Germinal center (tissue), 1 donor: ENCODE measurements around the gene ADAMTS5.

ENCODE experiments used
- DNase-seq: peaks from one replicate; pipeline ENCODE4 v3.0.0; 2012; ENCODE audit warnings: mixed read lengths, low spot score

Gene ADAMTS5

GRCh38 chr21:26948194-26948593, 18.7 kb downstream of the ADAMTS5 start:
- DNase-seq: no peak

DNA sequence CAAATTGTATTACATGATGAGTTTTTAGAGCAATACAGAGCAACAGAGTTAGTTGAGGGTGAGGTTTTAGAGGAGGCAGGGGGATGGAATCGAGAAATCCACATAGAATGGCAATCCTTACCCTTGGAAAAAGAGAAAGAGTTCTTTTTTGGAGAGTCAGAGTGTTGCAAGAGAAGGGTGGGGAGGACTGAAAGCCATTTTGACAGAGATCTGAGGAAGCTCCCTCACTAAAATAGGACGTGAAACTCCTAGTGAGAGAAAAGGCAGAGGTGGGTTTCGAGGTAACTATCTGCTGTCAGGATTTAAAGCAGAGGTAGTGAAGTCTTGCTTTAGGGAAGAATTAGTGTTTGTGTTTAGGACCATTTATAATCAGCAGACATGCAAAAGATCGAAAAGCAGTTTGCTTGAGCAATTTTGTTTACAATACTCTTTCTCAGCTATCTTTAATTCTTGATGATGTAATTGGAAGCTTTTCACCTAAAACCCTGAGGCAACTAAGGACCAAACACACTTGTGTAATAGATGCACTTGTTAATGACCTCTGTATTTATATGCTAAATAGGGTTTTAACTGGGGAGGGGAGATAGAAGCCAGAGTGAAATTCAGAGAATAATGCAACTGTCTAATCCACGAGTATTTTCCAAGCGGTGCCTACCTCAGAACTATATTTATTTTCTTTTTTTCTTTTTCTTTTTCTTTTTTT, 20.0 kb downstream of the ADAMTS5 start:
- no peak for DNase-seq

DNA sequence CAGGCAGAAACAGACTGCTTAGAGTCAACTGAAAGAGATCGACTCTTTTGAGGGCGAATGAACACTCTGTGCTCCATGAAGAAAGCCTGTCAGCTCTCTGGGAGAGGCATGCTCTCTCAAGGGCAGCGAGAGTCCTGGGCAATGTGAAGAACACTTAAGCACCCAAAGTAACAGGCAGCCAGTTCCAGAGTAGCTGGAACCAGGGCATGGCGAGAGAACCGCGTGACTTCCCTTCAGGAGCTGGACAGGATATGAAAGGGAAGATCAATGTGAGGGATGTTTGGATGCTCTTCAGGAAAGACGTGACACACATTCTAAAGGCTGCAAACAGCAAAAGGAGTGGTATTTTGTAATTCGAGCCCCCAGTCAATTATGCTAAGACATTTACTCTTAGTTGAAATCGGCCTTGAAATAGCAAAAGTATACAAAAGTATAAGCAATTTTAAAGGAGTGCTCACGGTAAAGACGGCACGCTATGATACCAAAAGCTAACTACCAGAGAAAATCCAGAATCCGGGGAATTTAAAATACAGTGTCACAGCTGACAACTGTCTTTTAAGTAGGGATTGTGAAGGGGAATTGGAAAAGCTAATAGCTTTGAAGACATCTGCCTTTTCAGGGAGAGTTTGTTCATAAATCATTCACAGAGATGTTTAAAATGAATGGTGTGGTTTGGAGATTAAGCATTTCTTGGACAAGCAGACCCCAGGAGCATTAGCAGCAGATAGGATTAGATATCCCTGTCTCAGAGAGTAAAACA, 20.8 kb downstream of the ADAMTS5 start:
- DNase-seq: no peak

- DNase-seq: no peak
Observed at GRCh38 chr21:26943921-26944320, 23.0 kb downstream of the ADAMTS5 start.

DNA sequence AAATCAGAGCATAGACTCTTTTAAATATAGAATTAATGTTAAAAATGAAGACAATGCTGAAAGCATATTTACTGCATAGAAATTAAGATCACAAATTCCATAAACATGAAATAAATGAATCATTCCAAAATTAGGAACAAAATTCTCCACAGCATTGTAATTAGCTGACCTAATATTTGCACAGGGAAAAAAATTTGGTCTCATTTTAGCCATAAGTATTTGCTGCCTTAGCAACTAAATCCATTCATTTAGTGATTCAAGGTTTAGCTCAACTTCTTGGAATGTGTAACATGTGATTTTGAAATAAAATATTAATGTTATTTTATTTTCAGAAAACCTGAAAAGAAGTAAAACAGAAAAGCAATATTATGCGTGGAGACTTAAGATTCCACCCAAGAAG, 25.5 kb downstream of the ADAMTS5 start:
- no peak for DNase-seq

DNA sequence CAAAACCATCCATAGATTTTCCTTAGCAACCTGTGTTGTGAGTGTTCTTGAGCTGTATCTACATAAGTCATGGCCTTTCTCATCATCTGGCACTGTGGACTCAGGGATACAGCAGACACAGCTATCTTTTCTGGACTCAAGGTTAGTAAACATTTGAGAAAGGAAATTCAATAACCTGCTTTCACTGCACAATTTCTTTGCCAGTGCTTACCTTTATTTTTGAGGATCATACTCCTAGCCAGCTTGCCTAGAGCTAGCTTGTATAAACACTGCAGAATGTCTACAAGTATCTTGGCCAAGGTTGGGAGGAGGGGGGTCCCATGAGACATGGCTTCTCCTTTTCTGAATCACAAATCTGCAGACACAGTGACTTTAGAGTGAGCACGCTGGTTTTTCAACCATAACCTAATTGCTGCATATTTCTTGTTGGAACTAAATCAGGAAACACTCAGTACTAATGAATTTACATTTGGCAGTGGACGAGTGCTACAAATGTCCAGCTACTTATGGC, 27.2 kb downstream of the ADAMTS5 start:
- DNase-seq: no peak

DNA sequence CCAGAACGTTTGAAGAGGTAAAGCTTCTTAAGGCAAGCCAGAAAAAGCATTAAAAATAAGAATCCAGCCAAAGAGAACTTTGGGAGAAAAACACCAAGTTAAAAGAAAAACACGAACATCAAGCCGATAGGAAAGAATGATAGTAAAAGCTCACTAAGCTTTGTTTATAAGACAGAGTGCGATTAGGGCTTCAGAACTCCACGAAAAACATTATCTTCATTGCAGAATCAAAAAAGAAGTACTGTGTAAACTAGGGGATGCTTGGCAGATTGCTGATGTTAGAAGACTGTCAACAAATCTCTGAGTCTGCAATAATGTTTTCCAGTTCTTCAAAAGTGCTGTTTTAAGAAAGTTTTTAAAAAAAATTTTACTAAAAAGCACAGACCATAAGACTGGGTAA, 30.2 kb downstream of the ADAMTS5 start:
- no peak for DNase-seq

- no peak for DNase-seq
Observed at GRCh38 chr21:26935977-26936376, 30.9 kb downstream of the ADAMTS5 start.

GRCh38 chr21:26934383-26934782, 32.5 kb downstream of the ADAMTS5 start:
- DNase-seq: no peak

DNA sequence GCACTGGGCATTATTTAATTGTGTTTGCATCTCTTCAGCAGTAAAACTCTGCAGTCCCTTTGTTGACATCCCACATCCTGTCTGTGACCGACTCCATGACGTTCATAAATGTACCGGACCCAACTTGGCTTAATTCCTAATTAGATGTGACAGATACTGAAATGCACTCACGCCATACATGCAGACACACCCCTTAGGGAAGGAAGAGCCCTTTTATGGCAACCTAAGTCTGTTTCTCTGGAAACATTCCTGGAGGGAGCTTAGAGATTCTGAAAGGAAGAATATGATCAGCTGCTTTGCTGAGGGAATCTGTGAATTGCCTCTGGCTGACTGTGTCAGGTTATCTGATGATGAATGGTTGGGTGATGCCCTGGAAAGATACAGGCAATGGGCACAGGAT, 33.4 kb downstream of the ADAMTS5 start:
- DNase-seq: no peak

DNA sequence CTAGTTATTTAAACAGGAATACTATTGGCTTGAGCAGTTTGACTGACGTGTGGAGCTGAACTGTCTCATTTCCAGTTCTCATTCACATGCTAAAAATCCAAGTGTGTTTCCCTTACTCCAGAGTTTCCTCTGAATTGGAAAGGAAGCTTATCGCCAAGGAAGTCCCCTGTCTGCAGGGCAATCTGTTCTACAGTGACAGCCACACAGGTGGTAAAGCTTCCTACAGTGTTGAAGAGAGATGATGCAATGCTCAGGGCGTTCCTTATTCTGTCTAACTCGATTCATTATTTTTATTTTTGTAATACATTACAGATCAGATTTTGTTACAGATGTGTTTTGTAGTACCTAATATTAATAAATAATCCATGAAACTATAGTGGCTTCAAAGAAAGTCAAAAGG, 41.3 kb downstream of the ADAMTS5 start:
- DNase-seq: no peak

- no peak for DNase-seq
Observed at GRCh38 chr21:26925122-26925521, 41.8 kb downstream of the ADAMTS5 start.

DNA sequence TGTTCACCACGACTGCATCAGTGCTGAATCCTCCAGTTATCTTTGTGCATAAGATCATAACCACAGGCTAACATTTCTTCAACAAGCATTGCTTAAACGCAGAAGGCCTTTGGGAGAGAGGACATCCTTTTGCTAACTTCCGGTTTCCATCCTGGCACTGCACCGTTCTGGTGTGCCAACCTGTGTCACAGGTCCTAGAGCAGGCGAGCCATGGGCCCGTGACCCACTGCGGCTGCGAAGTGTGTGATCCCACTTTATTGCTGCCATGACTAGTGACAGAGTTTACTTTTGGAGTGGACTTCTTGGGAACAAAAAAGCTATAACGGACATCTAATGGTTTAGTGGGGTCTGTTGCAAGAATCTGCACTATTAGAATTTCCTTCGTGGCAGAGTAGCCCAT, 42.9 kb downstream of the ADAMTS5 start:
- no peak for DNase-seq

DNA sequence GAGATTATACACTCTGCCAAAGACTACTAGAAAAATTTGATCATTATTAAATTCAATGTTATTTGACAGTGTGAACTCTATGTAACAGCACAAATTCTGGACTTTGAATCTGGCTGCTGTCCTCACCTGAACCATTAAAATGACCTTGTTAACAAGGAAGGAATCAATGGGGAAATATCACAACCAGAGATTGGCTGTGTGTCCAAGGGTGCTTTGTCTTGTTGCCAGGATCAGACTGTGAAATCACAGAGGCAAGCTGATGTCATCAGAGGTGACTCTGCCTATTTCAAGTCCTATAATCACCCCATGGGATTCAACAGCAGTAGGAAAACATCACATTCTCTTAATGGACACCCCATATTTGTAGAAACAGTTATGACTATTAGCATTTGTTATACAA, 46.8 kb downstream of the ADAMTS5 start:
- DNase-seq: no peak

GRCh38 chr21:26918323-26919079, 48.4 kb downstream of the ADAMTS5 start:
- DNase-seq: no peak

DNA sequence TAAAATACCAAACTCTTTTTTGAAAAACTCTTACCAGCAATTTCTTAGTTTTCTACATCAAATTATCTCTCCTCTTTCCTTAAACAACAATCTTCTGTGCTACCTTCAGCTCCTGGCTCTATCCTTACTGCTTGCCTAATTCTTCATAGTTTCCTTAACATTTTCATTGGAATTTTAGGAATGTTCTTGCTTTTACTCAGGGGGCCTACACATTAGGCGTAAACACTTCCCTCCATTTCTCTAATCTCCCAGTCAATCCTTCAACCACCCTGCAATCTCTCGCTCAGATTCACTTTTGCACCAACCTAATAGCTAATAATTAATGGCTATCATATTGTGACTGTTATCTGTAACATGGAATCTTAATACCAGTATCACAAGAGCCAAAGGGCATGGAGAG, 50.1 kb downstream of the ADAMTS5 start:
- no peak for DNase-seq

- no peak for DNase-seq
Observed at GRCh38 chr21:26914557-26914956, 52.3 kb downstream of the ADAMTS5 start.

DNA sequence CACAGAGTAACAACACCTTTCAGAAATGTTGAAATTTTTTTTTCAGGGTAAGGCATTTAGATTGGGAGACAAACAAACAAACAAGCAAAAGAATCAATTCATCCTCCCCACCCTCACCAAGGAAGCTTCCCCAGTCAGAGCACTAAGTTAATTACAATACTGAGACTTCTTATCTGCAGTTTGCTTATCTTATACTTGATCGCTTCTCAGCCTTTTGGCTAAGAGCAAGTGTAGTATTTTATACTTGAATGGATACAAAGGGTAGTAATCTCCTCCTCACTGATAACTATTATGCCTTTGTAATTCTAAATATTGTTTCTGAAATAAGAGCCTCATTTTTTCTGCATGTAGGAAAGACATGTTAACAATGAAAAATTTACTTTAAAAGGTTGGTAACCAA, 54.4 kb downstream of the ADAMTS5 start:
- no peak for DNase-seq

GRCh38 chr21:26909972-26910371, 56.9 kb downstream of the ADAMTS5 start:
- no peak for DNase-seq

DNA sequence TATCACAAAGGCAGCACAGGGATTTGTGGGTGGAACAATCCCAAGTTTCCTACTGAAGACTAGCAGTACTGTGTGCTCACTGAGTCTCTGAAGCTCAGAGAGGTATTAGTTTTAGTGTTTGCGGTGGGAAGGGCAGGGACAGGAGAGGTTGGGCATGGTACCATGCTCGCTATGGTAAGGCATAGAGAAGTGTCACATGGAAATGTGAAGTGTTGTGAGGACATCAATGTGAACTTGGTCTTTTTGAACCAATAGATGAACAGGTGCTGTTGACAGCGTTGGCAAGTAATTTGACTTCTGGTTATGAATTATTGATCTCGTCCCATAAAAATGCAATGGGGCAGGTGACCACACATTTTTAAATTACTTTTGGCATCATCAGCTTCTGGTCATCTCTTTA, 65.9 kb downstream of the ADAMTS5 start:
- no peak for DNase-seq

GRCh38 chr21:26892151-26892550, 74.7 kb downstream of the ADAMTS5 start:
- no peak for DNase-seq

DNA sequence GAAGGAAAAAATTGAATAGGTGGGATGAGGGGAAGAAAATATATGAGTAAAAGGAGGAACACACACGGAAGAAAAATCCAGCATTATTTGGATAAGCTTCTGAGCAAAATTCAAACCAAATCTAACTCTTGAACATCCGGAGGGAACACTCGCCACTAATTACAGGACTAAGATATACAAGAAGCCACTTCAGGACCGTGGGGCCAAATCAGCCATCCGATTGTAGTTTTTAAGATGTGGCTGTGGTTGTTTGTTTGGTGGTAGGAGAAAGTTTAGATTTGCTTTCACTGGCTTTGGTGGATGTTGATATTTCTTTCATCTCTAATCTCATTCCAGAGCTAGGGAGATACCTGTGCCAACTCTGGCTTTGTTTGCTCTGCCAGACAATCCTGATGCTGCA, 78.0 kb downstream of the ADAMTS5 start:
- no peak for DNase-seq

GRCh38 chr21:26888256-26888655, 78.6 kb downstream of the ADAMTS5 start:
- DNase-seq: no peak
